ENCODE measurements around the gene BBS2. TPM values are rescaled to one million over a fixed set of nuclear protein-coding genes. Genes with fewer than 3 reads are reported as not detected.

BBS2 gene
- total RNA-seq, 2 donors from 2014 or later = 34.2 to 36.2 TPM

DNA sequence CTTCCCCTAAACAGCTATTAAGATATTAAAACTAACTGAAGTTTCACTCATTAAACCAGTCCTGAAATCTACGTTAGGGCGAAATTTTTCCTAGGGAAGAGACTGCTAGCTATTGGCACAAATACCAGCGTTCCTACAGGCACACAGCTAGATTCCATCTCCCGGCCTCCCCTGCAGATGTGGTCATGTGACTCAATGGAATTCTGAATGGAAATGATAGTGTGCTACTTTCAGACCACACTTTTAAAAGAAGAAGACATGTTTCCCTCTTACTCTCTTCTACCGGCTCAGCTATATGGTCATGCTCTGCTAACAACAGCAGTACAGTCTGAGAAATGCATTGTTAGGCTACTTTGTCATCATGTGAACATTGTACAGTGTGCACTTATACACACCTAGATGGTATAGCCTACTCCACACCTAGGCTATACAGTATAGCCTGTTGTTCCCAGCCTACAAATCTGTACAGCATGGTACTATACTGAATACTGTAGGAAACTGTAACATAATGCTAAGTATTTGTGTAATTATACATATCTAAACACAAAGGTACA lies 37.1 kb downstream of the BBS2 start:
- intact Hi-C loops (cut with DNase I, micrococcal nuclease) = no loop called here

DNA sequence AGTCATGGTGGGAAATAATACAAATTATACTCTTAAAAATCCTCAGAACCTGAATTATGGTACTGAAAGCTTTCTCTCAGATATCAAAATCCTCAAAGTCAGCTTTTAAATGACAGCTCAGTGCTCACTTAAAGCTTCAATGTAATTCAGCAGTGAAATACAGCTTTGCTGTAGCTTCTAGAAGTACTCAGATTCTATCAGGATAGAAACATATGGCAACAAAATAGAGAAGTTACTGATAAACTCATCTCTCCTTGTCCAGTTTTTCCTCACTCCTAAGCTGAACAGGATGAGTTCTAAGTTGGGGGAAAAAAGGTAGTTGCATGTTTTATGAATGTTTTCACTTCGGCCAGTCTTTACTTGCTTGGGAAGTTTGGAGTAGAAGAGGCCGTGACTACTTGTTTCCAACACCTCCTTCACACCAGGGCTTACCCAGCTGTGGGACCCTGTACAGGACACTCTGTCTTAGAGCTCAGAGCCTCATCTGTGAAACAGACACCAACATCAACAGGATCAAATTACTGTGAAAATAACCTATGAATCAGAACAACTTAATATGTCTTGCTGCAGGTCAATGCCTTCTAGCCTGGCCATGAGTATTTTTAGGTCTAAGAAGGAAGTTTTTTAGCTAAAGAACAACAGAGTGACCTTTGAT lies 38.2 kb downstream of the BBS2 start:
- no peak for DNase-seq
- intact Hi-C loops (cut with DNase I, micrococcal nuclease) = no loop called here
- no peak for ATAC-seq

More for the DNA sequence above, 37.1 kb downstream of the BBS2 start:
- ATAC-seq = no peak
- DNase-seq = no peak

DNA sequence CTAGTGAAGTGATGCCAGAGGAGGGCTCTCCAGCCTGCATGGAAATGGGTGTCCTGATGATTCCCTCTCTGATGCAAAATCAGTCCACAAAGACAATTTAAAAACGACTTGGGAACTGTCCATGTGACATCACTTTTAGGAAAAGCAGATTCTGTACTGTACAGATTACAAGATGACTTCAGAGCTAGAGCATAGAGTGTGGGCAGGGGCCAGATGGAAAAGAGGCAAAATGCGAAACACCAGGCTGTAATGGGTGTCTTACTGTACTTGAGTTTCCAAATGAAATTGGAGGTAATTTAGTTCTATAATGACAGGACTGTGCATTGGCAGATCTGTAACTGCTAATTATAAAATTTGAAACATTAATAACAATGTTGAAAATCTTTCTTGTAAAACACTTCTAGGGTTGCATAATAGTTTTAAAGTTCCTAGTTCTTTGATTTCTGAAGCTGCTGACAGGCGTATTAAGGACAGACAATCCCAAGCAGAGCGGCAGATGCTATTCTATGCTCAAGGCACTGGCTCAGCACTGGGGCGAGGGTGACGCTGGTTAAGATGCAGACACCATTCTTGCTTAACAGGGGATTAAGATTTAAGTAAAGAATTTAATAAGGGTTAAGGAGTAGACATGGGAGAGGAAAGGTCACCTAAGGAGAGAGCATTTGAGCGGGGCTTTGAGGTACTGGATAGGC lies 38.9 kb downstream of the BBS2 start:
- DNase-seq (no peak), ATAC-seq (no peak)
- intact Hi-C loops (cut with DNase I, micrococcal nuclease) = no loop called here

DNA sequence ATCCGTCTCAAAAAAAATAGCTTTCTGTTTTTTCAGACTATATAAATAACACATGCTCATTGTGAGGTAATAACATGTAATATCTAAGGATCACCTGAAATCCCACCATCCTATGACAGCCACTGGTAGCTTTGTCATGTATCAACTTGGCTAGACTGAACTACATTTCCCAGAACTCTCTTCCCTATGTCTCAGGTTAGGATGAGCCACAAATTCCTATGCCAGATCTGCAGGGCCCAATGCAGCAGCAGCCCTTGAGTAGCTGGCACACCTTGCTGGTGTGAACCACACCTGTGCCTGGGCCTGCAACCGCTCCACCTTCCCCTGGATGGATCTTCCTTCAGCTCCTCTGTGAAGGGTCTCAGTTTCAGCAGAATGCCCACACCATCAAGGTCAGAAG lies 40.4 kb downstream of the BBS2 start:
- no peak for DNase-seq
- intact Hi-C loops (cut with DNase I, micrococcal nuclease) = no loop called here
- ATAC-seq = no peak

DNA sequence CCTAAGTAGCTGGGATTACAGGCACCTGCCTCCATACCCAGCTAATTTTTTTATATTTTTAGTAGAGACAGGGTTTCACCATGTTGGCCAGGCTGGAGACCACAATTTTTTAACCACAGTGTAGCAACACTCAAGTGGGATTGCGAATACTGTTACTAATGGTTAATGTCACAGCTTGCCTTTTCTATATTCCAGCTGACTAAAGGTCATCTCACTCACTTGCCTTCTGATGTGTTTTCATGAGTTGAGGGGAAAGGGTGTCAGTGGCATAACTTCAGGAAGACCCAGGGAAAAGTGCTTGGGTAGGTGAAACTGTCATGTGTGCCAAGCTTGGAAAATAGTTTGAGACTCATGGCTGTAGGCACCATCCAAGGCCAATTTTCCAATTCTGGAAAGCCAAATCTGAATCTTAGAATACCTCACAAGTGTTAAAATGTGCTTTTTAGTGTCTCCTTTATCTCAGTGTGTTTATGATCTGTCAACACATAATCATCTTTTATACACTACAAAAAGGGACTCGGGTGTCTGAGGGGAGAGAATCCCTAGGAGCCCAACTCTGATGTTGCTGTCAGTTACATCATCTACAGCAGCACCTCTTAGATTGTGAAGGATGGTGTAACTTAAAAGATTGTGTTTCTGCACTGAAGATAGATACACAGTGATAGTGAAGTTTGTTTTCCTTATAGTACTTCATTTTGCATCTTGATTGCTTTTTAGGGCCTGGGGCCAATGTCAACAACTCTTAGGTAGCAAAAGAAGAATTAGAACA lies 41.4 kb downstream of the BBS2 start:
- intact Hi-C loops (cut with DNase I, micrococcal nuclease) = no loop called here
- DNase-seq = no peak
- ATAC-seq = no peak

DNA sequence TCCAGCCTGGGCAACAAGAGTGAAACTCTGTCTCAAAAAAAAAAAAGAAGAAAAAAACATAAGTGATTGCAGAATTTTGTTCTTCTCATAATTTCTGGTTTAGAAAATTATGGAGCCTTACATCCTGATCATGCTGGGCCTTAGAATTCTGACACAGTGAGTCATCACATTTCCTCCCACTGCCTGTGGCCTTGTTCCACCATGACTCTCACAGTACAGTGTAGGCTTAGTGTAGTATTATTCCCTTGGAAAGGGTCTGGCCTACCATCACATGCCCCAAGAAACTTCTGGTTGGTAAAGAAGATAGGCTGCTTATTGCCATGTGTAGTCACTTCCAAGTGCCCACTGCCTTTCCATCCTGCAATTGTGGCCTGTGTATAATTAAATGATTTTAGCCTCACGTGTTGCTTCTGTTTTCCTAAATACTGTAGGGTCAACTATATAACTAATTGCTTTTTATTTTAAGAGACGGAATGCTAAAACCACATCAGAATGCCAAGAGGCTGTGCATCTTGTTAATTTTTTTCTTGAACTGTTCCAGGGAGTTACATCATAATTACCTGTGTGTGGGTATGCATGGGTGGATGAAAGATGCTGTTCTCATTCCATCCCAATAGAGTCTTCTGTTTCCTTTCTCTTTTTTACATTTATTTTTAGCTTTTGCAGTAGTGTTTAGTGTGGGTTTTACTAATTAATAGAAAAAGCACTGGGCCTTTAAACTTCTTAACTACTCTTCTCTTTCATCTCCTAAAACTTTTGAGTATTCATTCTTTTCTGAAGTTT lies 42.5 kb downstream of the BBS2 start:
- no peak for ATAC-seq
- no peak for DNase-seq
- intact Hi-C loops (cut with DNase I, micrococcal nuclease) = no loop called here

DNA sequence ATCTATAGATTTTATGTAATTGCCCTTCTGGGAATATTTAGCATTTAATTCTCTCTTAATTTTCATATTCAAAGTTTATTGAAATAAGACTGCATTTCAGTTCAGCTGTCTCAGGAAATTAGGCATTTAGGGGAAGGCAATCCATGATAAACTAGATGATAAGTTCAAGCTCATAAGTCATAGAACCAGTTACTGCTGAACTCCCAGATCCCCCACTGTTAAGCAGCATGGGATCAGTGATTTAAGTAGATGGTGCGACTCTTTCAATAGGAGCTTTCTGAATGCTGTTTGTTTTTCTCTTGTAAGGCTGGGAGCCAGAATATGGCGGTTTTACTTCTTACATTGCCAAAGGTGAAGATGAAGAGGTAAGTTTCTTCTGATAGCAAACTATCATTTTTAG lies 44.6 kb downstream of the BBS2 start:
- intact Hi-C loops (cut with DNase I, micrococcal nuclease) = no loop called here
- DNase-seq (no peak), ATAC-seq (no peak)

DNA sequence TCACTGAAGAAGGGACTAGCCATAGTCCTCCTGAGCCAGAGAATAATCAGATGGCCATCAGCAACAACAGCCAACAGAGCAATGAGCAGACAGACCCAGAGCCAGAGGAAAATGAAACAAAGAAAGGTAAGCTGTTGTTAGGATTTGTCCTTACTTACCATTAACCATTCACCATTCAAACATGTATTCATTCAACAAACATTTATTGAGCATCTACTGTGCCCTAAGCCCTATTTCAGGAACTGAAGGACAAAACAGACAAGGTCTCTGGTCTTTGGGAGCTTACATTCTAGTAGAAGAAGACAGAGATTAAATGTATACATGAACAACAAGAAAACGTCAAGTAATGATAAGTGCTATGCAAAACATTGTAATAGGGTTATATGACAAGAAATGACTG lies 49.2 kb downstream of the BBS2 start:
- intact Hi-C loops (cut with DNase I, micrococcal nuclease) = no loop called here
- no peak for DNase-seq
- no peak for ATAC-seq

DNA sequence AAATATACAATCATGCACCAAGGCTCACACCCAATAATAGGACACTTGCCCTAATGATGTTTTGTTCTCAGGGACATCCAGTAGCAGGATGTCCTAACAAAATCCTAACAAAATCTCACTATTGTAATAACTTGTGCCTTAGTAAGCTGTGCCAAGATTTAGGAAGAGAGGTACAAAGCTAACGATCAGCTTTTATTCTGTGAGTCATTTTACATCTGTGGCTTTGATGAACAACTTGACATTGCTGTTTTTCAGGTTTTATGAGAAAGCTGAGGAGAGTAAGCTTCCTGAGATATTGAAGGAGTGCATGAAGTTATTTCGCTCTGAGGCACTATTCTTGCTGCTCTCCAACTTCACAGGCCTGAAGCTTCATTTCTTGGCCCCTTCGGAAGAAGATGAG lies 49.6 kb downstream of the BBS2 start:
- DNase-seq (no peak), ATAC-seq (no peak)
- intact Hi-C loops (cut with DNase I, micrococcal nuclease) = no loop called here

DNA sequence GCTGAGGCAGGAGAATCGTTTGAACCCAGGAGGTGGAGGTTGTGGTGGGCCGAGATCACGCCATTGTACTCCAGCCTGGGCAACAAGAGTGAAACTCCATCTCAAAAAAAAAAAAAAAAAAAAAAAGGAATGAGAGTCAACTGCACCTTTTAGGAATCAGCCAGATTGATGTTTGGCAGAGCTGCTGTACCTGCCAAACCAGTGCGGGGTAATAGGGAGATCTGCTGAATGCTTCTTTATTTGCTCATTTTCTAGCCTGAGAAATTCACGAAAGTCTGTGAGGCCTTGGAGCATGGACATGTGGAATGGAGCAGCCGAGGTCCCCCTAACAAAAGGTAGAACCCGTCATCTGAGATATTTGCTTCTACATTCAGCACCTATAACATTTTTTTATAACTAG lies 50.1 kb downstream of the BBS2 start:
- ATAC-seq (no peak), DNase-seq (no peak)
- intact Hi-C loops (cut with DNase I, micrococcal nuclease) = no loop called here

DNA sequence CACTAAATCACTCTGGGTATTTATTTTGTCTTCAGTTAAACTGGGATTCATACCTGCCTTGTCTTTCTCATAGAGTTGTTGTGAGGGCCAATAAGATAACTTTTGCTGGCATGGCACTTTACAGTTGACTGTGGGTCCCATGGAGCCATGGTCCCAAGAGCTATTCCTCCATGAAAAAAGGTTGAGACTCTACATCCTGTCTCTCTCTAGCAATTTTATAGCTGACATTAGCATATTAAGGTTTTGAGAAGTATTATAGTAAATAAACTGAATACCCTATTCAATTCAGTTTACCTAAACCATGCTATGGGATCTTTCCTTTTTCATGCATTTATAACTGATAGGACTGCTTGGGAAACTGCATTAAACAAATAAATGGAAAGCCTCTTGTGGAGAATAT lies 51.0 kb downstream of the BBS2 start:
- ATAC-seq (no peak), DNase-seq (no peak)
- intact Hi-C loops (cut with DNase I, micrococcal nuclease) = no loop called here

DNA sequence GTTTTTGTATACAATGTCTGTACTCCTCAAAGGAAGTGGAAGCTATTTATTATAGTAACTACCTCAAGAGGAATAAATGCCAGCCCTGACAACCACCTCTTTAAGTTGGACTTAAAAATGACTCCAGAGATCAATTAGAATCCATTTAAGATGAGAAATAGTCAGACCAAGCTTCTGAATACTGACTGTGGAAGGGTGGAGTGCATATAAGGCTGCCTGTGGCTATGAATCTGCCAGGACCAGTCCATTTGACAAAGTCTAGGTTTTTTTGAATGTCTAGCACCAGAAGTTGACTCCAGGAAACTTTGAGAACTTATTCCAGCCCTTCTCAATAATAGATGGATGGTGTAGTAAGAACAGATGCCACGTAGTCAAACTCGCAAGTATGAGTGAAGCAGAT lies 53.5 kb downstream of the BBS2 start:
- DNase-seq = no peak
- intact Hi-C loops (cut with DNase I, micrococcal nuclease) = no loop called here
- ATAC-seq = no peak

DNA sequence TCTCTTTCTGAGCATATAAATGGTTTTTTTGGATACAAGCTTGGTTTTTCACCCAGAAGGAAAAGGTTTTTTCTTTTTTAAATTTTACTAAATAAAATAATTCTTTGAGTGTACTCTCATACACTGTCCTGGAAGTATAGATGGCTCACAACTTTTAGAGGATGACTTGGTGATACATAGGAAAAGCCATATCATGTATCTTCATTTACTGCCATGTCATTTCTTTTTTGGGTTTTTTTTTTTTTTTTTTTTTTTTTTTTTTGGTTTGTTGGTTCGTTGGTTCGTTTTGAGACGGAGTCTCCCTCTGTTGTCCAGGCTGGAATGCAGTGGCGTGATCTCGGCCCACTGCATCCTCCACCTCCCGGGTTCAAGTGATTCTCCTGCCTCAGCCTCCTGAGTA lies 56.7 kb downstream of the BBS2 start:
- no peak for ATAC-seq
- no peak for DNase-seq
- intact Hi-C loops (cut with DNase I, micrococcal nuclease) = no loop called here

DNA sequence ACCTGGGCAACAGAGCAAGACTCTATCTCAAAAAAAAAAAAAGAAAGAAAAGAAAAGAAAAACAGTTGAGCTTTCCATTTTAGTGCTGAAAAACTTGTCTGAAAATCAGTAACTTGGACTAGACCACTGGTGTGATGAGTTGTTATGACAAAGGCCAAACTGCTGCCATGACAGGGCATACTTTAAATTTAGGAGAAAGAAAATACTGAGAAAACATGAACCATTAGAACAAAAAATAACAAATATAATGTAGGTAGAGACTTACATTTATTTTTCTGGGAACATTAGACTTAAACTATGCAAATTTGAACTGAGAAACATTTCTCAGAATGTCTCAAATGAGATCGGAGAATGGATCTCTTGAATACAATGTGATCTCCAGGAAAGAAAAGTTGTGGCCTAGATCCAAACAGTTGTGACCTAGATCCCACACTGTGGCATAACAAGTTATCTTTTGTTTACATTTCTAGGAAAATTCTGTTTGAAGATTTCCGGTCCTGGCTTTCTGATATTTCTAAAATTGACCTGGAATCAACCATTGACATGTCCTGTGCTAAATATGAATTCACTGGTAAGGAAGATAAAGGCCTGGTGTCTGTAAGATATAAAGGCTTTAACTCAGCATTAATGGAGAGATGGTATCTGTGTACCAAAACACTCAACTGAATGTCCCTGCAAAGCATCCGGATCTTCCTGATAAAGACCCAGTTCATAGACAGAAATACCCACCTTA lies 57.6 kb downstream of the BBS2 start:
- ATAC-seq (no peak), DNase-seq (no peak)
- intact Hi-C loops (cut with DNase I, micrococcal nuclease) = no loop called here

DNA sequence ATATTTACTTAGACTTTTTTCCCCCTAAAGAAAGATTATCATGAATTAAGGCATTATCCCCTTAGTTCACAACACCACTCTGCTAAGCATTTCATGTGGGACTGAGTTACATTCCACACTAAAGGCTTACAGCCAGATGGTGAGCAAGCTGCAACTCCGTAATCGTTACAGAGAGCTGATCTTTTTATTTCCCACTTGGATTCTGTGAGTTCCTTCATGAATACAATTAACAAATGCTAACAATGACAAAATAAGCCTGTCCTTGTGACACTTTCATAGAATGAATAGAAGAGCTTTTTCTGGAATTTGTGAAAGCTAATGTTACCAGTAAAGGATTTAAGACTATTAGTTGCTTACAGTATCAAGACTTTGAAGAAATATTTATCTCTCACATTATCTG lies 59.7 kb downstream of the BBS2 start:
- intact Hi-C loops (cut with DNase I, micrococcal nuclease) = no loop called here
- ATAC-seq = no peak

DNA sequence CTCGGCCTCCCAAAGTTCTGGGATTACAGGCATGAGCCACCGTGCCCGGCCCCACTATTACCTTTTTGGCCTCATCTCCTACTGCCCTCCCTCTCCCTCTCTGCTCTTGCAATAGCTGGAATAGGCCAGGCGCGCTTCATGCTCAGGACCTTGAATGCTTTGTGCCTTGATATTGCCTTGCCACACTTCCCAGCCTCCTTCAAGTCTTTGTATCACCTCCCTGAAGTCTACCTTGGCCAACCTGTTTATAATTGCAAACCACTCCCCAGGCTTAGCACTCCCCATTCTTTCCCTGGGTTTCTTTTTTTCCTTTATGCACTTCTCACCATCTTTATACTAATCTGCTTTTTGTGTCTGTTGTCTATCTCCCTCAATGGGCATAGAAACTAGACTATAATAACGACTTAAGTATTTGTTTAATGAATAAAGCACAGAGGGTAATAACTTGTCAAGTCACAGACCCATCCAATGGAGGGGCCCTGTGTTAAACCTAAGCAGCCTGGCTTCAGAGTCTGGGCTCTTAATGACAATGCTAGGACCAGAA lies 61.8 kb downstream of the BBS2 start:
- no peak for ATAC-seq
- intact Hi-C loops (cut with DNase I, micrococcal nuclease) = no loop called here

More for the DNA sequence above, 59.7 kb downstream of the BBS2 start:
- no peak for DNase-seq

DNA sequence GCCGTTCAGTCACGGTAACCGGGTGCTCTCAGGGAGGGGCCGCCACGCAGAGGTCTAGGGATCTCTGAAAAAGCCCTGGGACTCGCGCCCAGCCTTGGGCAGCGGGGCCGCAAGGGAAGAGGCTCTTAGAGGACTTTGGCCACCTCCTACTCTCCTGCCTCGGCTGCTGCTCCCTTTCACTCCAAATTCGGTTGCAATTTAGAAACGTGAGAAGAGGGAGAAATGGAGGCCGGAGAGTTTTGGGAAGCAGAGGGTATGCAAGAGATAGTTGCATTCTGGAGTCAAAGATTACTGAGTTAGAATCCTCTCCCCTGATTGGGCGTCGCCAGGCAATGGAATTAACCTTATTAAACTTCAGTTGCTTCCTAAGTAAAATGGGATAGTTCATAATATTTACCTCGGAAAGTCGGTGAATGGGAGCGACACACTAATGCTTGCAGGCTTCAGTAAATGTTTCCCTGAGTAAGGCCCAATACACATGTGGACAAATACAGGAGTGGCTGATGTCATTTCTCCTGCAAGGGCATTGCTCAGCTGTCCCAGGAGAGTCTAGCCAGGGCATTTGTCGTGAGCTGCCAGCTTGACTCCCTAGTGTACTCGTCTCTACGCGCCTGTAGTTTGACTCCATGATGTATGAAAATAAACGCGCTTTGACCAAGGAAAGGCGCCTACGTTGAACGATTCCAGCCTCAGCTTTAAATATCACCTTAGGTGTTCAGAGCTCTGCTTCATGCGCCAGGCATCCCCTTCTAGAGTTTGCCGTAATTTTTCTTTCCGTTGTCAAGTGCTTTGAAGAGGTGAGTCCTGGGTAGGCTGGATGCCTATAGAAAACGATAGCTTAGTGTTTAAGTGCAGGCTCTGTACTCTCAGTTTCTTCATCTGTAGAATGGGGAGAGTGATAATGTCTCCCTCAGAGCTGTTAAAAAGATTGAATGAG lies 67.8 kb downstream of the BBS2 start:
- ATAC-seq (peak; percentile 58), DNase-seq (peak; percentile 28 to 43)
- intact Hi-C loops (cut with DNase I, micrococcal nuclease) = no loop called here

More for the DNA sequence above, 61.8 kb downstream of the BBS2 start:
- DNase-seq = no peak

All from left colon (tissue), 2 donors.